Hematopoietic multipotent progenitor cell treated with erythropoietin and hydrocortisone succinate and interleukin-3 and kit ligand, for 6 days (in vitro differentiated cells): ENCODE results near the gene UBASH3A.

Experiments
- DNase-seq: peaks from one replicate; pipeline ENCODE4 v3.0.0-alpha.2; 2015

The UBASH3A gene

DNA sequence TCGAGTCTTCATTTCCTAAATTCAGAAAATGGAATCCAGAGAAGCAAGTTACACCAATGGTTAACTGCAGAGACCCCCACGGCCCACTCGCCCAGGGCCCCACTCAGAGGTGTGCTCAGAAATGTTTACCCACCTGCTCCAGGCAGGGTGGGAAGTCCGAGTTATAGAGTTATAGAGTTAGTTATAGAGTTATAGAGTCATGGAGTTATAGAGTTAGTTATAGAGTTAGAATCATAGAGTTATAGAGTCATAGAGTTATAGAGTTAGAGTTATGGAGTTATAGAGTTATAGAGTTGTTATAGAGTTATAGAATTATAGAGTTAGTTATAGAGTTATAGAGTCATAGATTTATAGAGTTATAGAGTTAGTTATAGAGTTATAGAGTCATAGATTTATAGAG, 31.7 kb downstream of the UBASH3A start:
- DNase-seq, result no peak

DNA sequence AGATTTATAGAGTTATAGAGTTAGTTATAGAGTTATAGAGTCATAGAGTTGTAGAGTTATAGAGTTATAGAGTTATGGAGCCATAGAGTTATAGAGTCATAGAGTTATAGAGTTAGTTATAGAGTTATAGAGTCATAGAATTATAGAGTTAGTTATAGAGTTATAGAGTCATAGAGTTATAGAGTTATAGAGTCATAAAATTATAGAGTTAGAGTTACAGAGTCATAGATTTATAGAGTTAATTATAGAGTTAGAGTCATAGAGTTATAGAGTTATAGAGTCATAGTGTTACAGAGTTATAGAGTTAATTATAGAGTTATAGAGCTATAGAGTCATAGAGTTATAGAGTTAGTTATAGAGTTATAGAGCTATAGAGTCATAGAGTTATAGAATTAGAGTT, 32.1 kb downstream of the UBASH3A start:
- DNase-seq, result no peak

DNA sequence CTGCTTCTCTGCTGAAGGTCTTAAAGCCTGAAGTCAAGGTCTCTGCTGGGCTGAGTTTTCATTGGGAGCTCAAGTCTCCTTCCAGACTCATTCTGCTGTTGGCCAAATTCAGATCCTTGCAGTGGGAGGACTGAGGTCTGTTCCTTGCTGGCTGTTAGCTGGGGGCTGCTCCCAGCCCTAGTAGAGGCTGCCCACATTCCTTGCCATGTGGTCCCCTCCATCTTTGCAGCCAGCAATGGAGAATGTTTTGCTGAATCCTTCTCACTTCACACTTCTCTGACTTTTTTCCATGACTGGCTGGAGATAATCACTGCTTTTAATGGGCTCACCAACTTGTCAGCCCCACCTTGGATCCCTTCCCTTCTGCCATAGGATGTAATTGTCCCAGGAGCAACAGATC, 33.2 kb downstream of the UBASH3A start:
- DNase-seq, result no peak

DNA sequence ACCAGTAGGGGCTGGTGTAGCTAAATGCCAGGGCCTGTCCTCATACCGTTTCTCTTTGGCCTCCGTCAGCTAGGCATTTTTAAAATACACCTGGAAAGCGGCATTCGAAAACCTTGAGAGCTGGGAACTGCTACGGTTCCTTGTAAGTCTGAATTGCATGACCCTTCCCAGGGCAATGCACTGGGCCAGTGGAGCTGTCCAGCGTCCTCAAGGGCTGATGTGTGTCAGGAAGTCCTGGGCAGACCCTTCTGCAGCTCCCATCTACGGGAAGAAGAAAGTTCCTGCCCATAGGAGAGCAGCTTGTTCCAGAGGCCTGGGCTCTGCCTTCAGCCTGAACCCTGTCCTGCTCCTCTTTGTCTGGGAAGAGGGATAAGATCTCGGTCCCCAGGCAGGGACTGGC, 34.1 kb downstream of the UBASH3A start:
- no peak for DNase-seq

DNA sequence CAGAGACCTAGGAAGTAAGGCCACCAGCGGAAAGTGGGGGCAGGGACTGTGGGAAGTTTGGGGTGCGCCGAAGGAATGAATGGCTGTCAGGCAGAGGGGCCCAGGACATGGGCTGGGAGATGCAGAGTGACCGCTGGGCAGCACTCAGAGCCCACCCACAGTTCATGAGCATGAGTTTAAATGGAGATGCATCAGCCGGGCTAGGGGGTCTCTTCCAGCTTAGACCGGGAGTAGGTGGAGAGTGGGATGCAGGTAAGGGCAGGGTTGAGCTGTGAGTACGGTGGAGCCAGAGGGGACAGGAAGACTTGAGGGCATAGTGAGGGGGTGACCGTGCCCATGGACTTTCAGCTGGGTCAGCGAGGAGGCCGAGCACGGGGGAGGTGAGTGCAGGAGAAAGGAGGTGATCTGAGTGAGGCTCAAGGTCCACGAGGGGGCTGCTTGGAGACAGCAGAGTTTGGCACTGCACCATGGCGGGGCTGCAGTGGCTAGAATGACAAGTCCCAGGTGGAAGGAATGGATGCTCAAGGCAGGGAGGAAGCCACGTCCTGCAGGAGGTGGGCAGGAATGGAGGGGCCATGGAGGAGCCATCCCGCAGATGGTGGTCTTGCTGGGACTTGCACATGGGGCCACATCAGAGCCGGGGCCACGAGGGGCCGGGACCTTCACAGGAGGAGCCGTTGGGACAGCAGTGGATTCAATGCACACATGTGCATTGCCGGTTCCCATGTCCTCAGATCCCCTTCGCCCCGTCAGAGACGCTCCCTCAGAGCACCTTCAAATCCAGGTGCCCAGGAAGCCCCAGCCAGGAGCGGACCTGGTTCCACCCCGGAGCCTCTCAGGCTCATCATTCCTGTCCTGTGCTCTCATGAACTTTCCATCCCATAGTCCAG, 34.9 kb downstream of the UBASH3A start:
- DNase-seq, result no peak

DNA sequence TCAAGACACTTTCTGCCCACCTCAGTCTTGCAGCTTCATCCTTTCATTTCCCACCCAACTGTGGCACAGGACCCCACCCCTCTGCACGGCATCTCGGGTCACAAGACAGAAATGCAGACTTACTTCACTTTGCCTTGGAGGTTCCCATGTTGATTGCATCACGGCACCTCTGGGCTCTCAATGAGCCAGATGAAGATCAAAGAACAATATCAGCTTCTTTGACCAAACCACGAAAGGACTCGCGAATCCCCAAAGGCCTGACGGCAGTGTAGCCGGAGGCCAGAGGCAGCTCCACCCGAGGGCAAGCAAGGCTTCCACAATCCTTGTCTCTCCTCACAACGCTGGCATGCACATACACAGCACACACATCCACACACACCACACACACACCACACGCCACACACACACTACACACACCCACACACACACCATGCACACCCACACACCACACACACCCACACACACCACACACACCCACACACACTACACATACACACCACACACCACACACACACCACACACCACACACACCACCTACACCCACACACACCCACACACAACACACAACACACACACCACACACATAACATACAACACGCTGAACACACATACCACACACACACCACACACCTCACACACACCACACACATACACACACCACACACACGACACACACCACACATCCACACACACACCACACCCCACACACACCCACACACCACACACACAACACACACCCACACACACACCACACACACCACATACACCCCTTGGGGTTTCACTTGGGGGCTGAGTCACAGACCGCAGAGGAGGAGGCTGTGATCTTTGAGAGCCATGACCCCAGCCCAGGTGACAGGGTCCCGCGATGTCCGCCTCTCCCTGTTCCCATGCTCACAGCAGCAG, 35.8 kb downstream of the UBASH3A start:
- no peak for DNase-seq

DNA sequence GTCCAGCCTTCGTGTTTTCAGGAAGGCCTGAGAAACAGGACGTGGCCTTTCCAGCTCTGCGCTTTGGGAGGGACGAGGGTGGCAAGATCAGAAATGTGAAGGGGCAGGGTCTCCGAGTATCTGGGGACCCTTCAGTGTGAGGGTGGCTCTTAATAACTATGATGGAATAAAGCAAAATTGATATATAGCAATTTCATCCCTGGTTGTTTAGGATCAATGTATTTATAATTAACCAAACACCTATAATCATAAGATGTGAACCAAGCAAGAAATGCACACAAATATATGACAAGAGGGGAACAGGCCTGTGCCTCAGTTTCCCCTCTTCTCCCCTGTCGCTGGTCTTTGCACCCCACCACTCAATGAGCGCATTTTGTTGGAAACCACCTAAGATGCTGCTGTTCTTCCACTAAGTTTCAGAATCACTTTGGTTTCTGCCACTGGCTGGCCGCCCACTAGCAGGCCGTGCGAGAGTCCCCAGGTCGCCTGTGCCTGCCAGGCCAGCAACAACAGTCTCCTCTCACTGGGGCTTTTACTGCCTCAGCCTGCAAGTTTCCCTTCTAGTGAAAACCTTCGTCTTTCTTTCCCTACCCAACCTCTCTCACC, 36.6 kb downstream of the UBASH3A start:
- DNase-seq, result no peak

DNA sequence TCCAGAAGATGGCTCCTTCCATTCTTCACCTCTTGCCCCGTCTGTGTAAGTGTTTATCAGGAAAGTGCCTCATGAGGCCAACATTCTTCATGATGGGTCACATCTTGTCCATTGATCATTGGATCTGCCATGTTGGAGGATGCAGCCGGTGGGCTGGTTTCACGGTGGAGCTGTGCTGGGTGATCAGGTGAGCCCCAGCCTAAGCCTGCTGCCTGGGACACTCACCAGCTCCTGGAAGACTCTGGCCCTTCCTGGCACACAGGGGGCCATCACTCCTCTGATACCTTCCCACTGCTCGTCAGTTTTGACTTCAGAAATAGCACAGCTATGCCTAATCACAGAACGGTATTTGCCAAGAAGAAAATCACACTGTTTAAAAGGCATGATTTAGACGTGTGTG, 38.3 kb downstream of the UBASH3A start:
- DNase-seq, result no peak

DNA sequence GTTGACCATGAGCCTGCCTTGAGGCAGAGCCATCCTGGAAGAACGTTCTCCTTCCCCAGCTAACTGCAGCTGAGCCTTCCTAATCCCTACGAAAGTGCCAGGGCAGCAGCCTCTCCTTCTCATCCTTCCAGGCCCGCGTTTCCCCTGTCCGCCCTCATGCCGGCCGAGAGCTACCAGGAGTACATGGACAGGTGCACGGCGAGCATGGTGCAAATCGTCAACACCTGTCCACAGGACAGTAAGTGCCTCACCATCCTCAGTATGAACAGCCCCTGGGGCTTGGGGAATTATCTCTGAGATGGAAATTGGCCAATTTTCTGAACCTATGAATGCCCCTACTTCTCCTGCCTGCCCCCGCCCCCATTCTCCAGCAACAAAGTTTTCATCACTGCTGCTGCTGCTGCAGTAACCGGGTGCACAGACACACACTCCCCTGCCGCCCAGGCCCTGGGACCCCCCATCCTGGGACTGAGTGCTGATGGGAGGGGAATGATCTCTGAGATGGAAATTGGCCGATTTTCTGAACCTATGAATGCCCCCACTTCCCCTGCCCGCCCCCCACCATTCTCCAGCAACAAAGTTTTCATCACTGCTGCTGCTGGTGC, 39.6 kb downstream of the UBASH3A start:
- no peak for DNase-seq

DNA sequence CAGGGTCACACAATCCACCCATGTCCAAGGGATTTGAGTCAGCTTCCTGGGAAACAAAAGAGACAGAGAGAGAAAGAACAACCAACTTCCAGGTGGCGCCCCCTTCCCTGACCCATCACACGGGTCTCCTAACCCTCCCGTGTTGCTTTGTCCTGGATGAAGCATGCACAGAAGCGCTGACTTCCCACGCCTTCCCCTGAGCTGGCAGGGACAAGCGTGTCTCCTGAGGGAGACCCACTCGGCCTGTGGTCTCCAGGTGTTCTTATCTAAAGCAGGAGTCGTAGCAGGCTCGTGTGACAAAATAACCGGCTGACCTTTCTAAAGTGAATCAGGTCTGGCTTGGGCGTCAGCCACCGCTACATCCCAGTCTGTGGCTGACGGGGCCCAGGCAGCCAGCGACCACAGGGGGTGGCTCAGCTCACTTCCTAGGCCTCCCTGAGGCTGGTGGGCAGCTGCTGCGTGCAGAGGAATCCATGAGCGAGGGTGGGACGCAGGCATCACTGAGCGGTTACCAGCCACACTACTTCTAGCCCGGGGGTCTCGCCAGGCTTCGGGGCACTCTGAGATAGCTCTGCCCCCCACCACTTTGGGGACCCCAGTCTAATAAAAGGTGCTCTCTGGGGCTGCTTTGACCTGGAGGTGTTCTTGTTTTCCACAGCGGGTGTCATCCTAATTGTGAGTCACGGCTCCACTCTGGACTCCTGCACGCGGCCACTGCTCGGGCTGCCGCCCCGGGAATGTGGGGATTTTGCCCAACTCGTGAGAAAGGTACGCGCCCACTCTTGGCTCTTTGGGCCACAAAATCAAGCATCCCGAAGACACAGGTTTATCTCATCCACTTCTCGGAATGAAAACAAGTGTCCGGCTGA, 40.4 kb downstream of the UBASH3A start:
- no peak for DNase-seq

DNA sequence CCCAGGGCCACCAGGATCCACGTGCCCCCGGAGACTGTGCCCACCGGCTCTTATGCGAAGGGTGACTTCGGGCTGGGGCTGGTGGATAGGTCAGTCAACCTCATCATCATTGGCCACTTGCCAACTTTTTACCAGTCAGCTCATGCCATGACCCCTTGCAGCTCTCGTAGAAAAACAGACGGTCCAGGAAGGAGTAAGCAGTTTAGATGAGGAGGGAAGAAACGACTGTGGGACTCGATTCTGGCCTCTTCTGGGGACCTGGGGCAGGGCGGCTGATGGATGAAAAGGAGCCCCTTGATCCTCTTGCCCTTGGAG, 41.0 kb downstream of the UBASH3A start:
- no peak for DNase-seq

DNA sequence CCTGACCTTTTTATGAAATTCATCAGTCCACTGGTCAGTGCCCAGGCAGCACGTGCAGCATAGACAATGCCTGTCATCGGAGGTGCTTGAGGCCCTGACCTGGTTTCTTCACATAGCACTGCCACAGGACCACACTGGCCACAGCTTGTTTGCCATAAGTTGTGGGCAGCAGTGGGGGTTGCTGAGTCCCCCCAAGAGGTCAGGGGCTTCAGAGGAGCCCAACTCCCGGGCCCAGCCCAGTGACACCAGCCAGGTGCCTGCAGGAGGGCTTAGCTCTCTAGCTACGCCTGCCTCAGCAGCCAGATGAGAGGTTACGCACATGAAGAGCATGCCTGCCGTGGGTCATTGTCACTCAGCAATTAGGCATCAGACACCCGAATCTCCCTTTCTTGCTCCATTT, 41.6 kb downstream of the UBASH3A start:
- DNase-seq, result no peak

DNA sequence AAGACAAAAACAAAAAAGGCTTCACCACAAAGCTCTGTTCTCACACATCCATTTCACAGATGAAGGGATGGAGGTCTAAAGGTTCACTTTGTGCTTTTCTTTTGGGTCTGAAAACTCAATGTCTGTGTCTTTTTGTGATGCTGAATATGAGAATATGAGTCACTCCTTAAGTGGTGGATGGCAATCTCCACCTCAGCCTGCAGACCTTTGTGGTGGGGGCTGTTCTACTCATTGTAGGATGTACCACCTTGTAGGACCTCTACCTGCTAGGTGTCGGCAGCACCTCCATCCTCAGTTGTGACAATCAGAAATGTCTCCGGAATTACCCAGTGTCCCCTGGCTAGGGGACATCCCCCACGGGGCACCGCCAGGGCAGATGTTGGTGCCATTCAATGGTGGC, 42.8 kb downstream of the UBASH3A start:
- DNase-seq, result no peak

DNA sequence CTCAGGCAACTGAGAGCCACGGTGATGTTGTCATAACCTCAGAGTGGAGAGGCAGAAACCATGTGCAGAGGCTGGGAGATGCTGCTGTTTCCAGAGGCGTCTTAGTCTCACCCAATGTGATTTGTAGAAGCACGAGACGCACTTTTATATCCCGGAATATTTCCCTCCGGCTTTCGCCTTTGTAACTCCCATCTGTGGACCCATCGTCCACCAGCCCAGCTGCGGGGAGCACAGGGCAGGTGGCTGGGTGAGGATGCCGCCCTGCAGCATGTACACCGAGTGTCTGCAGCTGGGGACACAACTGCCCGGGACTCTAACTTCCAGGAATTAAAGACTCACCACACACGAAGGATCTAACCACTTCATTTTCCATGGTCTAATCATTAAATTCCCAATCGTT, 43.5 kb downstream of the UBASH3A start:
- DNase-seq, result no peak

DNA sequence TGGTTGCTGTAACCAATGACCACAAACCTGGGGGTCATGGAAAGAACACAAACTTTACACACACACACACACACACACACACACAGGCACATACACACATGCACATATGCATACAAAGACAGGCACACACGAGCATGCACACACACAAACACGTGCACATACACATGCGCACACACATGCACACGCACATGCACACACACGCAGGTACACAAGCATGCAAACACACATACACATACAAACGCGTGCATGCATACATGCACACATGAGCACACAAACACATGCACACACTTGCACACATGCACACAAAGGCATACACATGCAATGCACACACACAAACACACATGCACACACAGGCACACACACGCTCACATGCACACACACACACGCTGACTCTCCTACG, 44.0 kb downstream of the UBASH3A start:
- no peak for DNase-seq

DNA sequence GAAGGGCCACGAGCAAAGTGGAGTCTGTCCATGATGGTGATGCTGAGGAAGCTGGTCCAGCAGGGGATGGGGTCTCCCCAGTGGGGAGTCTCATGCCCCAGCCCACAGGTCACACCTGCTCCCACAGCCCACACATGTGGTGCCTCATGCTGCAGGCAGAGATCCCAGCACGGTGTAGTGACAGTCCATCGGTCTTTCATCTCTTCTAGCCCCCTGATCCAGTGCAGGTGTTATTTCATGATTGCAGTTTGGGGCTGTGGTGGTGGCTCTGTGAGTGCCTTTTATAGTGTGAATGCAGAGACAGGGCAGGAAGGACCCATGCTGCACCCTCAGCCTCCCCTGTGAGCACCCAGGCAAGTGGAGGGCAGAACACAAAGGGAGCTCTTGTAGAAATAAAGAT, 45.0 kb downstream of the UBASH3A start:
- no peak for DNase-seq

DNA sequence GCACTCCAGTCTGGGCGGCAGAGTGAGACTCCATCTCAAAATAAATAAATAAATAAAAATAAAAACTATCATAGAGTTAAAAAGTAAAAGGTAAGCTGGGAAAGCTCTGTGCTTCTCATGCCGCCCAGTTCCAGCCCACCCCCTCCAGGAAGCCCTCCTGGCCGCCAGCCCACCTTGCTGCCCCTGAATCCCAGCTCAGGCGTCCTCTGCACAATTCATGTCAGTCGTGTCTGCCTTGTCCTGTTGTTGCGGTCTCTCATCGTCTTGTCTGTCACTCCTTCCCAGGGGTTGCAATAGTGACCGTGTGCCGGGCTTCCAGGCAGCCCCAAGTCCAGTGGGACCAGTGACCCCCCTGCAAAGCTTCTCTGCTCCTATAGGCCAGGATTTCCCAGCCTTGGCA, 48.2 kb downstream of the UBASH3A start:
- no peak for DNase-seq

DNA sequence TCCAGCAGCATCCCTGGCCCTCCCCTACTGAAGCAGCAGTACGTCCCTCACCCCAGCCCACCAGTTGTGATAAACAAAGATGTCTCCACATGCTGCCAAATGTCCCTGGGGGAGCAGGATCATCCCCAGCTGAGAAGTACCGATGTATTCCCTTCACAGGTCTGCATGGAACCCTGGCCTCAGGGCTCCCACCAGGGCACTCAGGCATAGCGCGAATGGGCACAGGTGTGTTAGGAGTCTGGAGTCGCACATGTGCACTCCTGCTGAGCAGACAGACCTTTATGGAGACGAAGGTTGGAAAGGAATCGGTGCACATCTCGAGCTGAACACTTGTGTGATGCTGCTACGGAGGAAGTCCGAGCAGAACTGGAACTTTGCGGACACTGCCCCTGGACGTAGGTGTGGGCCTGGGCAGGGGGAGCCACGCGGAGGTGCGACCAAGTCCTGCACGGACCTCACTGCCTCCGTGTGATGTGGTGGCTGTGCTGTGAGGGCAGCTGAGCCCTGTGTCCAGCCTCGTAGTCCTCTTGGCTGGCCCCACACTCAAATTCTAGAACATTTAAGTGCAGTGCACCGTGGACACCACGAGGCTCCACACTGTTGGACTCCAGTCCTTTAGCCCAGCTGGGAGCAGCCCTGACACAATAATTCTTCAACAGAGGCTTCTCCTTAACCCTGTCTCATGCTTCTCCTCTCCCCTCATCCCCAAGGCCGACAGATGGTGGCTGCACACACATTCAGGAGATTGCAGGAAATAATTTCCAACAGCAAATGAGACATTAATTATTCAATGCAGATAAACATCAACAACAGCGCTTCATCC, 48.9 kb downstream of the UBASH3A start:
- no peak for DNase-seq

DNA sequence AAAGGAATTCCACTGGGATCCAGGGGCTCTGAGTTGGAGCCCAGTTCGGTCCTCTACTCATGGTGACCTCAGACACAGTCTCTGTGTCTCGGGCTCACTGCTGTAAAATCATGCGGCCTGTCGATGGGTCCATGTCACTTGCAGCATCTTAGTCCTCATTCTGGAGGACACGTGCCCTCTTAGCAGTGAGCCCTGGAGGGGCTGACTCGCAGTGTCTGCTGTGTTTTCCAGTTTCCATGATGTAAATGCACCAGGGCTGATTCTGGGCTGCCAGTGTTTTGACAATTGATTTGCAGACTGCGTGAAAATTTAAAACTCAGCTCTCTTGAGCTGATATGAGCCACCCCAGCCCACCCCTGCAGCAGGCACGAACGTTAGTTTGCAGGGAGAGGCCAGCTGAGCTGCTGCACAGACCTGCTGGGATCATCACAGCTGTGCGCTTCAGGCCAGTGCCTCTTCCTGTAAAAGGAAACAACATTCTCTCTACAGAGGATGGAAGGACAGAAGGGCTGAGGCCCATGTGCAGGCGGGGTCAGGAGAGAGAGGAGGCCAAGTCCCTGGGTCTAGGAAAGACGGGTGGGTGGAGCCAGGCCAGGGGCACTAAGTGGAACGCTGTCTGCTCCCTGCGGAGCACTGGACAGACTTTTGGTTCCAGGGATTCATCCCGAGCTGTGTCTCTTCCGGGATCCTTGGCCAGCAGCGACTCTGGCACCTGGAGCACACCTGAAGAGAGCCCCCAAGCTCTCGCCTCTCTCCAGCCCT, 49.7 kb downstream of the UBASH3A start:
- no peak for DNase-seq

DNA sequence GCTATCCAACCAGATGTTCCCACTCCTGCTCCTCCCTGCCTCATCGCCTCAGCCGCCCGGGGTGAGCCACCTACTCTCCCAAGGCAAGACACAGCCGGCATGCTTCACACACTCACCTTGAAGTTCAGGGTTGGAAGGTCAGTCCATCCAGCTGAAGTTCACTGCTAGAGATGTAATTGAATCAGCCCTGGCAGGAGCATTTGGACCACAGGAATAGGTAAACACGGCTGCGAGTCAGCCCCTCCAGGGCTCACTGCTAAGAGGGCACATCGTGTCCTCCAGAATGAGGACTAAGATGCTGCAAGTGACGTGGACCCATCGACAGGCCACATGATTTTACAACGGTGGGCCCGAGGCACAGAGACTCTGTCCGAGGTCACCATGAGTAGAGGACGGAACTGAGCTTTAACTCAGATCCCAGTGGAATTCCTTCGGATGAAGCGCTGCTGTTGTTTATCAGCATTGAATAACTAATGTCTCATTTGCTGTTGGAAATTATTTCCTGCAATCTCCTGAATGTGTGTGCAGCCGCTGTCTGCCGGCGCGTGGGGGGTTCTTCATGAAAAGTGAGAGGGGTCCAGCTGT, 50.4 kb downstream of the UBASH3A start:
- no peak for DNase-seq
